ENCODE measurements around the gene LRRC61.

The LRRC61 gene

GRCh38 chr7:150371131-150371995 lies 48.2 kb downstream of the LRRC61 start:
- no peak for DNase-seq (ENCODE audit: low read depth)

- no peak for DNase-seq (ENCODE audit: low read depth)
Measured at GRCh38 chr7:150371996-150372270, 48.8 kb downstream of the LRRC61 start.

GRCh38 chr7:150372271-150373048 lies 49.3 kb downstream of the LRRC61 start:
- no peak for DNase-seq (ENCODE audit: low read depth)

- DNase-seq (ENCODE audit: low read depth) = no peak
Measured at GRCh38 chr7:150373049-150373801, 50.1 kb downstream of the LRRC61 start.

GRCh38 chr7:150374026-150374425 lies 50.9 kb downstream of the LRRC61 start:
- DNase-seq (ENCODE audit: low read depth) = no peak

- no peak for DNase-seq (ENCODE audit: low read depth)
Measured at GRCh38 chr7:150374472-150374871, 51.3 kb downstream of the LRRC61 start.

- no peak for DNase-seq (ENCODE audit: low read depth)
Measured at GRCh38 chr7:150375662-150376521, 52.7 kb downstream of the LRRC61 start.

- DNase-seq (ENCODE audit: low read depth) = no peak
Measured at GRCh38 chr7:150376560-150376959, 53.4 kb downstream of the LRRC61 start.

GRCh38 chr7:150377196-150377595 lies 54.0 kb downstream of the LRRC61 start:
- DNase-seq (ENCODE audit: low read depth) = no peak

GRCh38 chr7:150377635-150378034 lies 54.5 kb downstream of the LRRC61 start:
- DNase-seq (ENCODE audit: low read depth) = no peak

GRCh38 chr7:150378115-150378852 lies 55.1 kb downstream of the LRRC61 start:
- DNase-seq (ENCODE audit: low read depth) = peak; percentile 79

GRCh38 chr7:150378853-150379440 lies 55.8 kb downstream of the LRRC61 start, which contains the start of gene ZNF775:
Gene ZNF775 (plus strand): TSS chr7:150379330. CDS start chr7:150388471, 9,141 bp downstream.
- DNase-seq (ENCODE audit: low read depth) = peak; percentile 93

GRCh38 chr7:150379441-150380379 lies 56.6 kb downstream of the LRRC61 start:
- DNase-seq (ENCODE audit: low read depth) = peak; percentile 40

GRCh38 chr7:150380463-150380862 lies 57.3 kb downstream of the LRRC61 start:
- no peak for DNase-seq (ENCODE audit: low read depth)

- DNase-seq (ENCODE audit: low read depth) = no peak
Measured at GRCh38 chr7:150381096-150381495, 57.9 kb downstream of the LRRC61 start.

GRCh38 chr7:150381785-150382122 lies 58.6 kb downstream of the LRRC61 start:
- no peak for DNase-seq (ENCODE audit: low read depth)

GRCh38 chr7:150382123-150382843 lies 59.1 kb downstream of the LRRC61 start:
- DNase-seq (ENCODE audit: low read depth) = no peak

- DNase-seq (ENCODE audit: low read depth) = no peak
Measured at GRCh38 chr7:150382844-150383225, 59.7 kb downstream of the LRRC61 start.

Data from ELR (cell line).